SU-DHL-6 (cell line): ENCODE data around the gene CADM1.

ENCODE experiments used
- H2AFZ ChIP-seq: fragments of 200-600 bp; sonication (generic); 2 replicates; pipeline ENCODE4 v1.6.1; 2014; ENCODE audit warnings: low read depth, mild to moderate bottlenecking, moderate library complexity, mixed read lengths, antibody characterized with exemption, low read length; ENCODE audit not compliant: severe bottlenecking
- H3F3A ChIP-seq: fragments of 200-600 bp; shearing (Covaris generic); 2 replicates; pipeline ENCODE4 v1.6.0; 2016; ENCODE audit warnings: antibody characterized with exemption, mild to moderate bottlenecking; ENCODE audit not compliant: insufficient read depth
- H3K27ac ChIP-seq: fragments of 200-600 bp; sonication (generic); 2 replicates; pipeline ENCODE4 v1.5.1; 2016; ENCODE audit warnings: low read depth, mild to moderate bottlenecking, low read length, moderate library complexity, mixed read lengths
- H3K27me3 ChIP-seq: fragments of 200-600 bp; sonication (generic), shearing (Covaris generic); 2 replicates; pipeline ENCODE4 v1.6.0; 2014; ENCODE audit warnings: mild to moderate bottlenecking, low read length
- H3K36me3 ChIP-seq: fragments of 200-600 bp; sonication (generic); 2 replicates; pipeline ENCODE4 v1.6.1; 2014; ENCODE audit warnings: mild to moderate bottlenecking, low read length, mixed read lengths
- H3K4me2 ChIP-seq: fragments of 300-600, 200-600 bp; shearing (Covaris generic), sonication (generic); 2 replicates; pipeline ENCODE4 v1.6.0; 2014; ENCODE audit warnings: low read length, low read depth, mild to moderate bottlenecking; ENCODE audit not compliant: poor library complexity, severe bottlenecking
- H3K4me3 ChIP-seq: fragments of 200-600 bp; sonication (generic); 2 replicates; pipeline ENCODE4 v1.5.1; 2014; ENCODE audit warnings: antibody characterized with exemption, low read length, mild to moderate bottlenecking, mixed read lengths; ENCODE audit not compliant: insufficient read depth, poor library complexity, severe bottlenecking
- H3K79me2 ChIP-seq: fragments of 200-600 bp; sonication (generic); 2 replicates; pipeline ENCODE4 v1.6.1; 2014; ENCODE audit warnings: mild to moderate bottlenecking, low read length, moderate library complexity; ENCODE audit not compliant: insufficient read depth
- H3K9ac ChIP-seq: fragments of 200-600 bp; sonication (generic); 2 replicates; pipeline ENCODE4 v1.7.0; 2014; ENCODE audit warnings: mild to moderate bottlenecking, low read length
- H3K9me2 ChIP-seq: fragments of 200-600 bp; sonication (generic); replicated peaks from 2 replicates; pipeline ENCODE4 v1.6.1; 2014; ENCODE audit warnings: low read length; ENCODE audit not compliant: insufficient read depth
- H3K9me3 ChIP-seq: fragments of 200-600 bp; sonication (generic); 2 replicates; pipeline ENCODE4 v1.6.1; 2014; ENCODE audit warnings: low read length, mixed read lengths; ENCODE audit not compliant: insufficient read depth
- H4K20me1 ChIP-seq: fragments of 200-600 bp; sonication (generic); 2 replicates; pipeline ENCODE4 v1.6.1; 2014; ENCODE audit warnings: low read depth, mild to moderate bottlenecking, antibody characterized with exemption, low read length, moderate library complexity, mixed read lengths
- CTCF ChIP-seq: fragments of 200-600 bp; sonication (generic); IDR thresholded peaks from one replicate; pipeline ENCODE4 v1.5.1; 2017; ENCODE audit warnings: antibody characterized with exemption, mild to moderate bottlenecking, low read length, moderate library complexity; ENCODE audit not compliant: insufficient read depth, poor library complexity, severe bottlenecking
- EZH2phosphoT487 ChIP-seq: fragments of 200-600 bp; sonication (generic), shearing (Covaris generic); conservative IDR thresholded peaks from 2 replicates; pipeline ENCODE4 v1.6.1; 2018; ENCODE audit warnings: mild to moderate bottlenecking, antibody characterized with exemption, low read length, moderate library complexity, mixed read lengths

CADM1 gene

GRCh38 chr11:115284773-115285172 lies 219.4 kb downstream of the CADM1 start:
- Histone ChIP-seq H3K27me3 (no peaks in the 10 kb centered on the region), H3K4me3 (no peak overlapping the region), H3K79me2 (no peaks in the 10 kb centered on the region), H4K20me1 (no peaks in the 10 kb centered on the region), H3K9me2 (no peaks in the 10 kb centered on the region), H3K36me3 (no peaks in the 10 kb centered on the region), H3K27ac (no peak overlapping the region), H3K4me2 (no peak overlapping the region), H3K9ac (no peak overlapping the region), H3K9me3 (no peaks in the 10 kb centered on the region), H3F3A (no peaks in the 10 kb centered on the region), H2AFZ (no peak overlapping the region)
- TF ChIP-seq CTCF = no peak
- no peak for TF ChIP-seq EZH2phosphoT487

GRCh38 chr11:115282923-115283322 lies 221.3 kb downstream of the CADM1 start:
- Histone ChIP-seq H4K20me1 (no peaks in the 10 kb centered on the region), H3K79me2 (no peaks in the 10 kb centered on the region), H3K4me3 (no peak overlapping the region), H3K4me2 (no peak overlapping the region), H2AFZ (no peak overlapping the region), H3K9me3 (no peaks in the 10 kb centered on the region), H3K27ac (no peak overlapping the region), H3K27me3 (no peaks in the 10 kb centered on the region), H3K9me2 (no peaks in the 10 kb centered on the region), H3K36me3 (no peaks in the 10 kb centered on the region), H3K9ac (no peak overlapping the region), H3F3A (no peaks in the 10 kb centered on the region)
- no peak for TF ChIP-seq CTCF
- no peak for TF ChIP-seq EZH2phosphoT487

GRCh38 chr11:115280775-115281174 lies 223.4 kb downstream of the CADM1 start:
- Histone ChIP-seq H3F3A (no peaks in the 10 kb centered on the region), H4K20me1 (no peaks in the 10 kb centered on the region), H3K4me2 (no peak overlapping the region), H3K27ac (no peak overlapping the region), H3K27me3 (no peaks in the 10 kb centered on the region), H3K9ac (no peak overlapping the region), H3K9me2 (no peaks in the 10 kb centered on the region), H3K36me3 (no peaks in the 10 kb centered on the region), H3K79me2 (no peaks in the 10 kb centered on the region), H3K9me3 (no peaks in the 10 kb centered on the region), H2AFZ (no peak overlapping the region), H3K4me3 (no peak overlapping the region)
- TF ChIP-seq CTCF (no peak), EZH2phosphoT487 (no peak)
